Keratinocyte (primary cell): ENCODE measurements around the gene BBS7.

Source experiments
- CTCF ChIP-seq, 3 experiments: IDR thresholded peaks in 1 of 3; conservative IDR thresholded peaks in 1 of 3; optimal IDR thresholded peaks in 1 of 3; 2 replicates in 2 of 3; 3 replicates in 1 of 3; pipeline versions ENCODE3 to v1.5.1; 2011; ENCODE audit warnings: low read length in 3 of 3, mild to moderate bottlenecking in 3 of 3, moderate library complexity in 2 of 3, control low read depth in 1 of 3, inconsistent platforms in 1 of 3; ENCODE audit not compliant: insufficient read depth in 2 of 3; ENCODE audit errors: extremely low read depth in 1 of 3
- EZH2 ChIP-seq: IDR thresholded peaks from one replicate; pipeline ENCODE4 v1.6.1; 2012; ENCODE audit warnings: inconsistent platforms, mild to moderate bottlenecking, low read length, moderate library complexity

- TF ChIP-seq CTCF (optimal IDR thresholded peaks at IDR 0.05 in 1 of 3, IDR thresholded peaks at IDR 0.05 in 1 of 3, conservative IDR thresholded peaks at IDR 0.05 in 1 of 3; ENCODE audit: extremely low read depth in 1 of 3, insufficient read depth in 2 of 3, low read length in 3 of 3) (no peak), EZH2 (no peak)
These were observed 5.8 kb upstream of the BBS7 start for GRCh38 chr4:121876070-121876469.
